GM21619 (cell line): ENCODE data around the gene HHIPL2.
"Not testable (repeated sequence)": the region's sequence is repeated elsewhere in the genome, so short reads cannot be mapped to it uniquely, and the experiment has no call there.

Experiments used
- ATAC-seq: cut with Tn5 transposase; IDR thresholded peaks from one replicate; pipeline ENCODE4 v1.9.1; 2021; ENCODE audit not compliant: unreplicated experiment

Gene HHIPL2

DNA sequence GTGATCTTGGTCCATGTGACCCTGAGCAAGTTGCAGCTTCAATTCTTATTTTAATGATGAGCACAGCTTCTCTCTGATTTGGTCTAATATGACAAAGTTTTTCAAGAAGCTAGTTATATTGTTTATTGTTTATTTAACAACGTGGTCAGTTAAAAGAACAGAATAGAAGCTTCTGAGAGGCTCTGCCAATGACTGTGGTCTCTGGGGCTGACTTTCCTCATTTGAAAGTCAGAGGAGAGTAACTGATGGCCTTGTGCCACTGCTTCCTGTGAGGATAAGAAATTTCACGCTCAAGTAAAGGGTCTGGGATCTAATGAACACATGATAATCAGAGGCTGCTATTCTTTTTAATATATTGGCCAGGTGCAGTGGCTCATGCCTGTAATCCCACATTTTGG lies 7.3 kb downstream of the HHIPL2 start:
- ATAC-seq, result no peak

DNA sequence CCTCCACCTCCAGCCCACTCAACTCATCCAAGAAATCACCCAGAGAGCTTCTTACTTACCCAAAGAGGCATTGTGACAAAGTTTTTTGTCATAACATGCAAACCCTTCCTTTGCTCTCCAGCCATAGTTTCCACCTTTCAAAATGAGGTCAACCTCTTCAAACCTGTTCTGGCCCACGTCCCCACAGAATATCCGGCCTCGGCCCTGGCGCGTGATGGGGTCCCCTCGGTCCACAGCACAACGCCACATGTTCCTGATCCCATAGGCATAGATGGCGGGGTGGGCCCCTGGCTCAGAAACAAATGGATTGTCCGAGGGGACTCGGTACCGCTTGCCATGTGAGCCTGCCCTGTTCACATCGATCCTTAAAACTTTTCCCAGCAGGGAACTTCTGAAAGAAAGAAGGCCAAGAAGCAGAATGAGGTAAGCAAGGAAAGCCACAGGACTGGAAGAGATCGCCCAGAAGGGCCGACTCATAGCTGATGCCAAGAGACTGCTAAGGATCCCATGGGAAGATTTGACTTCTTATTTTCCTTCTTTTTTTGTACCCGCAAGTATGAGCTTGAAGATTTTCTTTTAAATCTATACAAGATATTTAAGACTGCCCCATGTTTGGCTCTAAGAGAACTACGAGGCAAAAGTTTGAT lies 7.8 kb downstream of the HHIPL2 start:
- no peak for ATAC-seq

DNA sequence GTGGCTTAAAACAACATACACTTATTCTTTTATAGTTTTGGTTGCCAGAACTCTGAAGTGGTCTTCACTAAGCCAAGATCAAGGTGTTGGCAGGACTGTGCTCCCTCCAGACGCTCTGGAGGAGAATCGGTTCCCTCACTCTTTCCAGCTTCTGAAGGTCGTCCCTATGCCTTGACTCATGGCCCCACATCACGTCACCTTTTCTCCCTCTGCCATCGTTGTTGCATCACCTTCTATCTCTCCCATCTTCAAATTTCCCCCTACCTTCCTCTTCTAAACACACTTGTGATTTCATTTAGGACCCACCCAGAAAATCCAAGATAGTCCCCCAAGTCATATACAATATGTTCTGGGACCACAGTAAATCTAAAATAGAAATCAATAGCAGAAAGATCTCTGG lies 12.4 kb downstream of the HHIPL2 start:
- no peak for ATAC-seq

DNA sequence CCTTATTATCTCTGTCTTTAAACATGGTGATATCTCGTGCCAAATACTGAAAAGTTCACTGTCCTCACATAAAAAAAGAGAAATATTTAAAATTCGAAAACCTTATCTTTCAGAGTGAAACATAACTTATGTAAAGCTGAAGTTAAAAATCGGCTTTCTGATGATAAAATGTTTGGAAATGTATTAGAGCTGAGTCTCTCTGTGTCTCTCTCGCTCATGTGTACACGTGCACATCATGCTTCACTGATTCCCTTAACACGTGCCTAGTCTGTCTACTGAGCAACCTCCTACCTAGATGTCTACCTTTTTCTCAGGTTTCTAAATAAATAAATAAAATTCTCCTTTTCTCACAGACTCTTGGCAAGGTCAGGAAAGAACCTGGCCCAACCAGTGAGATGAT lies 17.1 kb downstream of the HHIPL2 start:
- no peak for ATAC-seq

DNA sequence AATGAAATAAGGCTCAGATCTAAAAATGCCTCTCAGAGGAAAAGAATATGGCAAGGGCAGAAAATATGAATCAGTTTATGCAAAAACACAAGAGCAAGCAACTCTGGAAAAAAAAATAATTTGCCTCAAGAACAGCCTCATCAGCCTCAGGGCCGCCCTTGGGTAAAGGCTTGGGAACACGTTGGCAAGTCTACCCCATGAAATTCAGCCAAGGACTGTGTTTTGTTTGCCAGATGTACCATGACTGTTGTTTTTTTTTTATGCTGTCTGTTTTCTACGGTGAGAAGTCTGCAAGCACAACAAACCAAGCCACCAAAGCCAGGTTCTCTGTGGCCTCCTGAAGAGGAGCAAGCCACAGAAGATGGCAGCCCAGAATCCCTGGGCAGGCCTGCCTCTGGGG lies 18.0 kb downstream of the HHIPL2 start:
- no peak for ATAC-seq

DNA sequence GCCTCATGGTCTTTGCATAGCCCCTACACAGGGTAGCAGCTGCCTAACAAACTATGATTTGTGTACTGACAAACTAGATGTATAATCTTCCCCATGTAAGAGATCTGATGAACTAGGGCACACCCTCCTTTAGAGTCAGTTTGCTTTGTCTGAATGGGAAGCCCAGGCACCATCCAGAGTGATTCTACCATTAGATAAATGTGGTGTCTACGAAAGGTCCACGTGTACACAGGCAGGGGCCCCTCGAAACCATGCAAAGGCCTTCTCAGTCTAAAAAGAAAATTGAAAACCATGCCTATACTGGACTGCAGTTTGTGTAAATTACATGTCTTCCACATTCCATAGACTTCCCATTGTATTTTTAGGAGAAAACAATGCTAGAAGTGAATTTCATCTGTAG lies 18.7 kb downstream of the HHIPL2 start:
- no peak for ATAC-seq

DNA sequence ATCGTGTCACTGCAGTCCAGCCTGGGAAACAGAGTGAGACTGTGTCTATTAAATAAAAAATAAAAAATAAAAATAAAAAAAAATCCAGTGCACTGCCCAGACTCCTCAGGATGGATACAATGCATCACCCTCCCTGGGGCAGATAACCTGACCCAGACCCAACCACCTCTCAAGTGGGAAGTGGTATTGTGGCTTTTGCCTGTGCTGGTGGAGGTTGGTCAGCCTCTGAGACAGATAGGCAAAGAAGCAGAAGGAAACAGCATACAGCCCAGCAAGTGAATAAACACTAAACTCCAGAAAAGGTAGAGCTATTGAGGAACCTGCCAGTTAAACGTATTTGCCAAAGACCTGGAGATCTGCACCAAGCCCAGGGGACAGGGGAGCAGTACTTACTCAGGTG lies 22.0 kb downstream of the HHIPL2 start:
- no peak for ATAC-seq

DNA sequence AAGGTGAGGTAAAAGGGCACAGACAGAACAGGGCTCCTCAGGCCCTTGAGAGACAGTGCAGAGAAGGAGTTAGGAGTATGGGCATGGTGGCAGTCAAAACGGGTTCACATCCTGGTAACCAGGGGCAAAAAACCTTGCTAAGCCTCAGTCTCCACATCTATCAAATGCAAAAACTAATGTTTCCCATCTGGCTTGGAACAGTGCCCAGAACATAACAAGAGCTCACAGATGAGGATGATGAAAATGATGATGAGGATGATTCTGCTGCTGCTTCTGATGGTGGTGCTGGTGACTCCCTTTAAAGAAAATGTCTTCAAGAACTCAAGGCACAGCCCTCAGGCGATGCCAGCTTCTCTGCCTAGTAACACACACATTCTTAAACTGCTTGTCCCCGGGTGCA lies 24.1 kb downstream of the HHIPL2 start:
- ATAC-seq, result no peak

DNA sequence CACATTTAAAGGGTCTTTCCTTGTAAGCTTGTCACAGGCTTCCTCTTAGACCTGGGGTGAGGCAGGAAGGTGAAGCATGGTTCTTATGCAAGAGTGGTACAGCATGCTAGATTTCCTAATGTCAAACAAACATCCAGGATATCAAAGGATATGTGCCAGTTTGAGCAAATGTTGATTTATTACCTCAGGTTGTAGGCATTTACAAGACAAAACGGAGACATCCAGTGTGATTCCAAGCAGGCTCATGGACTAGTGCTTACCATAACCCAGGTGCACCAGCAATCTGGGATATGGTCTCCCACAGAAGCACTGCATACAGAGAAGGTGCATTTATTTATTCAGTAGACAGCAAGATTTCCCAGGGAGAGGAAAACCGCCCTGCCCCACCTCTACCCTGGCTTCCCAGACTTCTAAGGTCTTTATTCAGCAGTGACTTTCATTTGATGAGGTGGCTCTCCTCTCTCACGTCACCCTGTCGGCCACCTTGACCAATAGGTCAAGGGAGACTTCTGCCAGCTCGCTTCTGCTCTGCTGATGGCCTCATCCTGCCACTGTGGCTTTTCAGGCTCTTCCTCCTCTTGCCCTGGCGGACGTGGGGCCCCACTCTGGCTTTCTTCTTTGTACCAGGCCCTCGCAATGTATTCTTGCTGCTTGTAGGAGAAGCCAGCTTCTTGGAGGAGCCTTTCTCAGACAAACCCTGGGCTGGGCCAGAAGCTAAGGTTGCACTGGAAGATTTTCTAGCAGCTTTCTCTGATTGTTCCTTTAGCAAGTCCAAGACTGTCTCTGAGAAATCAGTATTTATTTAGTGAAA lies 25.6 kb downstream of the HHIPL2 start:
- no peak for ATAC-seq

DNA sequence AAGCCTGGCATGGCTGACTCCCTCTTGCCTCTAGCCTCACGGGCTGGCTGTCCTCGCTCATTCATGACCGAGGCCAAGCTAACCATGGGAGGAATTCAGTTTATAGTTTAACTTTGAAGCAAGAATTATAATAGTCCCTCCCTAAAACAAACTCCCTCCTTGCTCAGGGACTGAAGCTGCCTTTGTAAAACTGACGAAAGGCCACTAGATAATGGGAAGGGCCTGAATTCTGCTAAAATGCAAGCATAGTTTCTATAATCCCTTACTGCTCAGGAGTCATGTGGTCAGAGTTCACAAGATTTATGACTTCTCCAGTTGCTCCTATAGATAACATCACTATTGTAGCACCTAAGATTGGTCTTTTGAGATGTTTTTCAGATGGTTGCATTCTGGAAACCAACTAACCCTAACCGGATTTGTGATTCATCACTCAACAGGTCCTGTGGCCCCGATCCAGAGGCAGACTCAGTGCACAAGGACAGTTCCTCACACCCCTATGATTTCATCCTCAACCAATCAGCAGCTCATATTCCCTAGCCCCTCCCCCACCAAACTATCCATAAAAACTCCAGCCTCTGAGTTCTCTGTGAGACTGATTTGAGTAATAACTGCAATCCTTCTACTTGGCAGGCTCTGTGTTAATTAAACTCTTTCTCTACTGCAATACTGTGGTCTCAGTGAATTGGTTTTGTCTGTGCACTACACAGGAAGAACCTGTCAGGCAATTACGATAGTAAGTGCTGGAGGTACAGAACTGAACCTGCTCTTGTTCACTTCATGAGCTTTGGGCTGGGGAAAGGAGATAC lies 26.4 kb downstream of the HHIPL2 start:
- ATAC-seq, result no peak

DNA sequence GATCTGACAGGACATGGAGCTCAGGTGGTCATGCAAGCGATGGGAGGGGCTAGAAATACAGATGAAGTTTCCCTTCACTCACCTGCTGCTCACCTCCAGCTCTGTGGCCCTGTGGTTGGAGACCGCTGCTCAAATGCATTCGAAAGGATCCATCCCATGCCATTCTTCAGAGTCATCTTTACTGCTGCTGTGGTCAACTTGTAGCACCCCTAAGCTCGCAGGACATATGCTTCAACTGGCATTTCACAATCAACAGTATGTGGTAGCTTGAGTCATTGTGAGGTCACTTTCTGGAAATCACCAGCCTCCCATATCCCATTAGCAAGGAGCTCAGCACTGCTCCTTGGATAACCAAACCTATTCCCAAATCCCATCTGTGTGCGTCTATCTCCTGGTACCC lies 58.4 kb downstream of the HHIPL2 start:
- ATAC-seq, result not testable (repeated sequence)

DNA sequence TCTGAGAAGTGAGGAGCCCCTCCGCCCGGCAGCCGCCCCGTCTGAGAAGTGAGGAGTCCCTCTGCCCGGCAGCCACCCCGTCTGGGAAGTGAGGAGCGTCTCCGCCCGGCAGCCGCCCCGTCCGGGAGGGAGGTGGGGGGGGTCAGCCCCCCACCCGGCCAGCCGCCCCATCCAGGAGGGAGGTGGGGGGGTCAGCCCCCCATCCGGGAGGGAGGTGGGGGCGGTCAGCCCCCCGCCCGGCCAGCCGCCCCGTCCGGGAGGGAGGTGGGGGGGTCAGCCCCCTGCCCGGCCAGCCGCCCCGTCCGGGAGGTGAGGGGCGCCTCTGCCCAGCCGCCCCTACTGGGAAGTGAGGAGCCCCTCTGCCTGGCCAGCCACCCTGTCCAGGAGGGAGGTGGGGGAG lies 60.1 kb downstream of the HHIPL2 start:
- not testable (repeated sequence) for ATAC-seq

DNA sequence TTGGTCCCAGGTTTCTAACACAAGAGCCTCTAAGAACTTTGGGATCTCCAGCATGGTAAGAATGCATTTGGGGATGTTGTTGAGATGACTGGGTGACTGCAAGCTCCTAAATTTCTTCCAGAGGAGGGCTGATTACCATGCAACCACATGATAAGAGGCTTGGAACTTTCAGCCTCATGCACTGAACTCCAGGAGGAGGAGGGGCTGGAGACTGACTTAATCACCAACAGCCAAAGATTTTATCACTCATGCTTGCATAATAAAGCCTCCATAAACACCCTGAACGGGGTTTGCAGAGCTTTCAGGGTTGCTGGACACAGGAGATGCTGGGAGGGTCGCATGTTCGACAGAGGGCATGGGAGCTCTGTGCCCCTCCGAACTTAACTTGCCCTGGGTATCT lies 63.9 kb downstream of the HHIPL2 start:
- ATAC-seq, result not testable (repeated sequence)

DNA sequence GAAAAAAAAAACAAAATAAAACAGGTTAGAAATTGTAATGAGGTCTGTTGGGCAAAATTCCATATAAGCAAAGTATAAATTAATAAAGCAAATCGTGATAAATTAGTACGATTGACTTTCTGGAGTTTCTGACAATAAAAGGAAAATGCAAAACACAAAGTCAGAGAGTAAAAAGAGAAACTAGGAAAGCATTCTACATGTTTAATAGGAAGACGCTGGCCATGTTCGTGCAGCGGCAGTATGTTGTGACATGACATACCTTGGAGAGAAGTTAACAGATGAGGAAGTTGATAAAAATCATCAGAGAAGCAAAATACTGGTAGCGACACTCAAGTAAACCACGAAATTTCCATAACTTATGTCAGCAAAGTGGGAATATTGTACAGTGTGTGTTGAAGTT lies 68.3 kb downstream of the HHIPL2 start:
- ATAC-seq, result not testable (repeated sequence)

DNA sequence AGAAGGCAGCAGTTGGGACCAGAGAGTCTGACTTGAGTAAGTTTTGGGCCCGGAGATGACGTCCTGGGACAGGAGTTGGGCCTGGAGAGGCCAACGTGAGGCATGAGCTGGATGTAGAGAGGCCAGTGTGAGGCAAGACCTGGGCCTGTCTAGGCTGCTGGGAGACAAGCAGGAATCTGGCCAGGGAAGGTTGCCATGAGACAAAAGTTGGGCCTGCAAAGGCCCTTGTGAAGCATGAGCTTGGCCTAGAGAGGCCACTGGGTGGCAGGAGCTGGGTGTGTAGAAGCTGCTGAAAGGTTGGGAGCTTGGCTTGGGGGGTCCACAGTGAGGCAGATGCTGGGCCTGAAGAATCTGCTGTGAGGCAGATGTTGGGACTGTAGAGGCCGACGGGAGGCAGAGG lies 71.5 kb downstream of the HHIPL2 start:
- ATAC-seq, result not testable (repeated sequence)

DNA sequence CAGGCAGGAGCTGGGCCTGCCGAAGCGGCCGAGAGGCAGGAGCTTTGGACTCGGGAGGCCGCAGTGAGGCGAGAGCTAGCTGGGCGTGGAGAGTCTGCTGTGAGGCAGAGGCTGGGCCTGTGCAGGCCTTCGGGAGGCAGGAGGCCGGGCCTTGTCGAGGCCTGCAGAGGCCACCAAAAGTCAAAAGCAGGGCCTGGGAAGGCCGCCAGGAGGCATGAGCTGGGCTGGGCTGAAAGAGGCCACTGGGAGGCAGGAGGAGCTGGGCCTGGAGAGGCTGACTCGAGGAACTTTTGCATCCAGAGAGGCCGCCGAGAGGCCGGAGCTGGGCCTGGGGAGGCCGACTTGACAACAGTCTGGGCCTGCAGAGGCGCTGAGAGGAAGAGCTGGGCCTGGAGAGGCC lies 74.2 kb downstream of the HHIPL2 start:
- ATAC-seq, result not testable (repeated sequence)

DNA sequence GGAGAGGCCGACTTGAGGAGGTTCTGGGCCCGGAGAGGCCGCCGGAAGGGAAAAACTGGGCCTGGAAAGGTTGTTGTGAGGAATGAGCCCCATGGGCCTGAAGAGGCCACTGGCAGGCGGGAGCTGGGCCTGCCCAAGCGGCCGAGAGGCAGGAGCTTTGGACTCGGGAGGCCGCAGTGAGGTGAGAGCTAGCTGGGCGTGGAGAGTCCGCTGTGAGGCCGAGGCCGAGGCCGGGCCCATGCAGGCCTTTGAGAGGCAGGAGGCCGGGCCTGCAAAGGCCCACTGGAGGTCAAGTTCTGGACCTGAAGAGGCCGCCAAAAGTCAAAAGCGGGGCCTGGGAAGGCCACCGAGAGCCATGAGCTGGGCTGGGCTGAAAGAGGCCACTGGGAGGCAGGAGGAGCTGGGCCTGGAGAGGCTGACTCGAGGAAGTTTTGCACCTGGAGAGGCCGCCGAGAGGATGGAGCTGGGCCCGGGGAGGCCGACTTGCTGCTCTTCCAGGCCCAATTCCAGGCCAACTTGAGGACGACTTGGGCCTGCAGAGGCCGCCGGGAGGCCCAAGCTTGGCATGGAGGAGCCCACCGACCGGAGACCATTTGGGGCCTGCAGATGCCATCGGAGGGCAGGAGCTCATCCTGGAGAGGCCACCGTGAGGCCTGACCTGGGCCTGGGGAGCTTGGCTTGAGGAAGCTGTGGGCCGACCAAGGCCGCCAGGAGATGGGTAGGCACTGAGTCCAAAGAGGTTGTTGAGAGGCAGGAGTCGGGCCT lies 74.9 kb downstream of the HHIPL2 start:
- not testable (repeated sequence) for ATAC-seq
